DMS 273 treated with DMSO at 0.1 percent for 48 hours (cell line): Measurements from ENCODE around the gene BOD1L2.

ENCODE experiments used
- DNase-seq: peaks from one replicate; lab custom pipeline; 2025; lab: John Stamatoyannopoulos, UW

The BOD1L2 gene

DNA sequence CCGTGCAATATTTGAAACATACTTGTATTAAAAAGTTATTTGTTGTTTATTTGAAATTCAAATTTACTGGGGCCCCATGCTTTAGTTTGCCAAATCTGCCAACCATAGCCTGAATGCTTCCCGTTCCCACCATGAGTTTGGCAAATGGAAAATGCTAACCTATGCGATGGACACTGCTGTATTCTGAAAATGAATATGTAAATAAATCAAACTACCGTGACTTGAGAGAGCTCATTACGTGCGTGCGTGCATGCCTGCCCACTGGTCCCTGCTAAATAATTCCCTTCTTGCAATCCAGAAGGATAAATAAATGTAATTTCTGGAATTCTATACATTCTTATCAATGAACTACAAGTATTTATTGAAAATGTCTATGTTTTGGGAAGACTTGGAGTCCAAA lies 3.2 kb downstream of the BOD1L2 start:
- DNase-seq, result no peak

DNA sequence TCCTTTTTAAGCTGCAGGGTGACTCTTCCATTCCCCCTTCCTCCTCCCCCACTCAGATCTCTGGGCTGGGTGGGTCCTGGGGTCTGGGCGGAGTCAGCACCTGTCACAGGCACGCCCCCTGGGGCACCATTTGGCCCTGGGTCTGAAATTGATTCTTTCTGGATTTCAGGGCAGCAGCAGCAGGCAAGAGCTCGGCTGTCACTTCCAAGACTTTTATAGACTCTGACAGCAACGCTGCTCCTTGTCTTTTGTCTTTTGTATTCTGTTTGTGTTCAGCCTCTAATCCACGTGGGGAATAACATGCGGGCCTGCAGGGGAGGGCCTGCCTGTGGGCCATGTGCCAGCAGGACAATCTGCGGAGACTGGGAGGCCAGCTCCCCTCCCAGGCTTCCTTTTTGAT lies 3.9 kb downstream of the BOD1L2 start:
- no peak for DNase-seq

DNA sequence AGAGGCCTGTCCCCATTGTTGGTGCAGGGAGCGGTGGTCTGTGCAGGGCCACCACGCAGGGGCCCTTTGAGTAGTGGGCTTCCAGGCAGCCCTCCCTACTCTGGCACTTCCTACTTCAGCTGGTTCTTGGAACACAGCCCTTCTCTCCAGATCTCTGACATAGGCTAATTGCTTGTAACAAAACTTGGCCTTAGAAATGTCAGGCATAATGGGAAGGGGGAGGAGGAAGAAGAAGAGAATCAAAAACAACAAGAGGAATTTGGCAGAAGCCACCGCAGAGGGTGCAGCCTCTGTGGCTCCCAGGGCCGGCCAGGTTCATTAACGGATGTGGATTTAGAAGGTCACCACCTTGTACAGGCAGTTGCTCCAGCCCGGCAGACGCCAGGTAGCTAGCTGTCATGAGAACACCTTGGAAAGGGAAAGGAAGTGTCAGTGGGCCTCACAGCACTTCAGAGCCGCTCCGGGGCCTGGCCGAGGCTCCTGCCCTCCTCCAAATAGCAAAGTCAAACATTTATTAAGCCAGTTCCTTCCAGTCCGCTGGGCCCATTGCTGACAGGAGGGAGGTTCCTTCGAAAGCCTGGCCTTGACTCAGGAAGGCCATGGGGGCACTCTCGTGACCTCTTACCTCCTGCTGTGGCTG lies 7.4 kb downstream of the BOD1L2 start:
- no peak for DNase-seq

DNA sequence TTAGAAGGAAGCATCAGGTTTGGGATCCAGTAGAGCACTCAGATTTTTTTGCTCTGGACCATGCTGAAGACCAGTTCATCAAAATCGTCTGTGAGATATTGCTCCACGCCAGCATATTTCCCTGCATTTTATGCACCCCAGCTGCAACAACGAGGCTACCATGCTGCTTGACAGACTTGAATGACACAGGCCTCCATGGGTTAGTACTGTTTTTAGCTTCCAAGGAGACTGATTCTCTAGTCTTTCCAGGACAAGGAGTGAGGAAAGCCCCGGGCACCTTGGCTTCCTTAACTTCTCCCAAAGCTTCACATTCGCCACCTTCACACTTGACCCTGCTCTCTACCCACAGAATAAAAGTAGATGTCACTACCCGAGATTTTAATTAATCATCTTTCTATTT lies 17.5 kb downstream of the BOD1L2 start:
- no peak for DNase-seq

DNA sequence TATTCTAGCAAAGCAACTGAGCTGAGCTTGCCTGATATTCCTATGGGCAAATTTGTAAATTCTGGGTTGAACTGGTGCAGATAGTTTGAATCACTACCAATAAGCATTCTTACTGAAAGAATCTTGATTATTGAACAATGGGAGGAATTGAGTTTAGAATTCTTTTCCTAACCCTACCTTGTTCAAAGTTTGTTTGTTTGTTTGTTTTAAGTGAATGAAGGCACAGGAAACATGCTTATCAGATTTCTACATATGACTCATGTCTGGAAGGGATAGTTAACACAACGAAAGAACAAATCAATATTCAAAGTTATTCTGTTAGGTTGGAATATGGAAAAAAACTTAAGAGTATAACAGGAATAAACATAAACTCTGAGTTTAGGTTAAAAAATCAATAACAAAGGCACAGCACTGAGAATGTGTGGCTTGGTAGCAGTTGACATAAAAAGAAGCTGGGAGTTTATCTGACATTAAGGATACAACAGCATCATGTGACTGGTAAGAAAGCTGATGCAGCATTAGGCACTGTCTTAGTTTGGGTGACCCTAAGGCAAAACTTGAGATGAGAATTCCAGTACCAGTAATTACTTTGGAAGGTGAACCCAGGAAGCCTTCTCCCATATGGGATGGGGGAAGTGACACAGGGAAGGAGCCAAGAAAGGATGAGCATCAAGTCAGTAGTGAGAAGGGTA lies 20.9 kb downstream of the BOD1L2 start:
- DNase-seq, result no peak

DNA sequence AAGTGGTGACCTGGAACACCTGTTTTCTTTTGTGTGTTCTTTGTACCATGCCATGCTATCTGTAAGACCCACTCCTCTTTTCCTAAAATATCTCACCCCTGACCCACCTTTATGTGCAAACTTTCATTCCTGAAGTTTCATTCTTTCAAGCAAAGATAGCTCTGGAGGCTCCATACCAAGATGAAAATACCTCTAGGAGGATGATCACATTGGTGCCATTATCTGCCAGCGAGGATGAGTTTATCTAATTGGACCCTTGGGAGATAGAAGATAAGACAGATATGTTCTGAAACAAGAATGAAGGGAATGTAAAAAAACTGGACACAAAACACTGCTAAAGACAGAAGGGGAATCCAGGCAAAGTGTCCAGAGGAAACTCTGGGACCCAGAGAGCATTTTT lies 24.1 kb downstream of the BOD1L2 start:
- DNase-seq, result no peak

DNA sequence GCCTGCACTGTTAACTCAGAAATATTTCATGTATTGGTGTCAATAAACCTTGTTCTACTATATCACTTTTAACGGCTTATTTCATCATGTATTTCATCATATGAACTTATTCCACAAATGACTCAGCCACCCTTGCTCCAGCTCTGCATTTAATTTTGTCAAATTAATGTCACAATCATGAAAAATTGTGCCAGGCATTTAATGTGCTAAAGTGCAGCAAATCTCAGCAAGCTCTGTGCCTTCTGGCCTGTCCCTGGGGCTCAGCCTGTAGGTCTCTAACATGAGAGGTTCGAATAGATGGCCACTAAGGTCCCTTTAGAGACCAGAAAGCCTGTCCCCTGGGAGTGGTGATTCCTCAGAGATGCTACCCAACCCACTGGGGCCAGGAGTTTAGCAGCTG lies 28.6 kb downstream of the BOD1L2 start:
- no peak for DNase-seq

DNA sequence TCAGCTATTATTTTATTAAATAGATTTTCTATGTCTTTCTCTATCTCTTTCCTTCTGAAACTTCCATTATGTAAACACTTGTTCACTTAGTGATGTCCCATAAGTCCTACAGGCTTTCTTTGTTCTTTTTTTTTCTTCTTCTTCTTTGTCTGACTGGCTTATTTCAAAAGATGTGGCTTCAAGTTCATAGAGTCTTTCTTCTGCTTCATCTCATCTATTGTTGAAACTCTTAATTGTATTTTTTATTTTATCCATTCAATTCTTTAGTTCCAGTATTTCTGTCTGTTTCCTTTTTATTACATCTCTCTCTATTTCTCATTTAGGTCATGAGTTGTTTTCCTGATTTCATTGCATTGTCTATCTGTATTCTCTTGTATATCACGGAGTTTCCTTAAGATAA lies 38.5 kb downstream of the BOD1L2 start:
- DNase-seq, result no peak

DNA sequence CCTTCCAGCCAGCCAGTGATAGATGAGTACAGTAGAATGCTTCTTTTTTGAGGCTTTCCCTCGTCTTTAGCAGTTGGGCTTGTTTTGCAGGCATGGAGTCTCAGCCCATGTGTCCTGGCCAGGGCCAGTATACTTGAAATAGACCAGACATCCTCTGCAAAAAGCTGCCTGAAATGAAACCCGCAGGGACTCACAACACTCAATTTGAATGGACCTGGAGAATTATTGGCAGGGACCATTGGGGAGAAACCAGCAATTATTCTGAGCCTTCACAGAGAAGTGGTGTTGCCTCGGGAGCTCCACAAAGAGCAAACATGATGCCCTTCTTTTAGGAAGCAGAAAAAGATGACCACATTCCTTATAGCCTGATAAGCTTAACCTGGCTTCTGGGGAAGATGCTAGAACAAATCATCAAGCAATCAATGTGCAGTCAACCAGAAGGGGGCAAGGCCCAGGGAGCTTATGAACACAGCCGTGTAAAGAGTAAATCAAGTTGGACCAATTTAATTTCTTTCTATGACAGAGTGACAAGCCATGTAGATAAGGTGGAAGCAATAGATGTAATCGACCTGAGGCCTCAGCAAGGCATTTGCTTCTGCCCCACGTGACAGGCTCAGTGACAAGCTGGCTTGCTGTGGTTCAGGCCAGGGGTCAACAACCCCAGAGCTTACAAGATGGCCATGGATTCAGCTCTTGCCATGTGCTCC lies 42.1 kb downstream of the BOD1L2 start:
- DNase-seq, result no peak

DNA sequence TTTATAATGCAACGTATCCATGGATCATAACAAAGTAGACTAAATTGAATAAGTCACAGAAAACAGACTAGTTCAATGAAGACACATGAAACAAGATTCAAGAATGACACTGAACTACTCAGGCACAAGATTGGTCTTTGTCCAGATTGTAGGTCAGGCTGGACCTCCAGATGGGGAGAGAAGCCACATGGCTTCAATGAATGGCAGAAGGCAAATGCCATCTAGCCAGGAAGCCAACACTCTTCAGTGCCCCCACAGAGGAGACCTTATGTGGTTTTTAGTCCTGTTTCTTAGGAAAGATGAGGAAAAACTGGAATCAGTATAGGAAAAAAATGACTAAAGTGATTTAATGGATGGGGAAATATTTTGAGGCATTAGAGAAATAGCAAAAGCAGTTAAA lies 43.1 kb downstream of the BOD1L2 start:
- no peak for DNase-seq

DNA sequence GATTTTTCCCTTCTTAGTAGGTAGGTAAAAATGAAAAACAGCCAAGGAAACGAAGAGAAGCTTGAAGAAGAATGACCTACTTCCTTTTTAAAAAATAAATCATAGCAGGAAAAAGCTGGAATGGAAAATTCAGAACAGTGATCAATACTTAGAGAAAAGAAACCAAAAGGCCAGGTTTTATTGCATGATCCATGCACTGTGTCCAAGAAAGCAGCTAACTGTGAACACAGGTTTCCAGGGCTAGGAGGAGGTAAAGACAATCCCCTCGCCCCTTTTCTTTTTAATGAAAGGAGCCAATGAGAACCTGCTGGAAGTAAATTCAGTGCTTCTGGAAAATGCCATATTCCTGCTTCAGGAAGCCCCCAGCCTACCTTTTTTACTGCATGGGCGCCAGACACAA lies 47.2 kb downstream of the BOD1L2 start:
- no peak for DNase-seq

DNA sequence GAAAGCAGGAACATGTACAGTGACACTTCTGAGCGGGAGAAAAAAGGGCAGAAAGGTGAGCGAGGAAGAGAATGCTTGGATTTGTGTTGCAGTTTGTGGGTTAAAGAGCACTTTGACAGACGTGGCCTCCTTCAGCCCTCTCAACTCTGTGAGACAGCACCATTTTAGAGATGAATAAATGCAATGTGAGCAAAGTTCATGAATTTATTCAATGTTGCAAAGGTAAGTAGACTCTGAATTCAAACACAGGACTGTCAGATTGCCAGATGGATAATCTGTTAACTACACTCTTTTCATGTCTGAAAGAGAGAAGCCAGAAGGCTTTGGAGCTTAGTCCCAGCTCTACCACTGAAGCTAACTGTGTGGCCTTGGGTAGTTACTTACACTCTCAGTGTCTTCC lies 47.7 kb downstream of the BOD1L2 start:
- no peak for DNase-seq

DNA sequence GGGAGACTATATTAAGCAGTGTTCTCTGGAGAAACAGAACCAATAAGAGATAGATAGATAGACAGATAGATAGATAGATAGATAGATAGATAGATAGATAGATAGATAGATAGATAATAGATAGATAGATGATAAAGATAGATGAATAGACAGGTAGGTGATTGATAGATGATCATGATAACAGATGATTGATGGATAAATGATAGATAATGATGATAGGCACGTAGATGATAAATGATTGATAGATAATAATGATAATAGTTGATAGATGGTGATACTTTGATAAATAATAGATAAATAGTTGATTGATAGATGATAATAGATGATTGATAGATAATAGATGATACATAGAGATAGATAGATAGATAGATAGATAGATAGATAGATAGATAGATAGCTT lies 48.5 kb downstream of the BOD1L2 start:
- DNase-seq, result no peak

DNA sequence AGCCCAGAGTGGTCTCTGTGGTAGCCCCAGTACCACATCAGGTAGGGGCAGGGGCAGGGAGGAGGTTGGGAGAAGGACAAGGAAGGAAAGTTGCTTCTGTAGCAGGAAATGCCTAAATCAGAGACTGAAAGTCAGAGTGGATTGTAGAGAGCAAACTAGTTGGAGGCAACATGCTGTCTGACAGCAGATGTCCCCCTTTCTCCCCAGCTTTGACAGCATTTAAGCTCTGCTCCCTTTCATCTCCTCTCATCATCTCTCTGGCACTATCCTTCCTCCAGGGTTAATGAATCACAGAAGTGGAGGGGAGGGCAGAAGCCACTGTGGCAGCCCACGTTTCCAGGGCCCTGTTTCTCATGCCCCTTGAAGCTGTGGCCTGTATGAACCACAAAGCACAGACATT lies 50.4 kb downstream of the BOD1L2 start:
- DNase-seq, result no peak

DNA sequence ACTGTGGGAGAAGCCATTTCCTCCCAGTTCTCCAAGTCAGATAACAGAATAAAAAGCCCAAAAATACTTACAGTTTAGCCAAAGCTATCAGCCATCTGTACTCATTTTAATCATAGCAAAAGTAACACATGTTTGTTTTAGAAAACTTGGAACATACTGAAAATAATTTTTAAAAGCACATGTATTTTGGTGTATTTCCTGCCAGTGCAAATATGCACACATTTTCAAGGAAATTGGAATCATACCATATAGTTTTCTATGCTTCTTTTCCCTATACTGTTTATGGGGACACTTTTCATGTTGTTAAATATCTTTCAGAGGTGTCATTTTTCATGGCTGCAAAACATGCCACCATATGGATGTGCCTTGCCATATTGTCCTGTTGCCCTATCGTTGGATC lies 51.2 kb downstream of the BOD1L2 start:
- DNase-seq, result no peak
